AG10803 (cell line): ENCODE data around the gene ARAP3.
A peak's percentile ranks its signal among the peaks of the same experiment; 100 is the strongest.

ENCODE experiments used
- DNase-seq: peaks from one replicate; pipeline ENCODE4 v3.0.0; 2010; ENCODE audit warnings: low read depth
- H3K4me3 ChIP-seq: 2 replicates; pipeline ENCODE4 v1.5.1; 2011; ENCODE audit warnings: mild to moderate bottlenecking, low read length, control low read depth
- TF ChIP-seq, protein P1 (sequence below): conservative IDR thresholded peaks from 2 replicates; pipeline ENCODE4 v1.5.1; 2011; ENCODE audit warnings: mild to moderate bottlenecking, low read length, control low read depth, inconsistent platforms

The ARAP3 gene

DNA sequence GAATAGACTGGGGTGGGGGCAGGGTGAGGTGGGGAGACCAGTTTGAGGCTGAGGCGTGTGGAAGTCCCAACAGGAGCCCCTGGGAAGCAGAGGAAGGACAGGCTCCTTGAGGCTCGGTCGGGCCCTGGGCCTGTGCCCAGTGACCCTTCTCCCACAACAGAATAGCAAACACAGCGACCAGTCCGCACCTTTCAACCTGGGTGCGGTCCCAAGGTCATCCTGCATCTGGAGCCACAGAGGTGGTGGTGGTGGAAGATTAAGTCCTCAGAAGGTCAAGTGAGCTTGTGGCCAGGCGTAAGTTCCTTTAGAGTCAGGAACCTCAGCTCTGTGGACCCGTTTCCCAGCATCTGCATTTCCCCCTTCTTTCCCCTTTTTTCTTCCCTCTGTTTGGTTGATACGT is 26.0 kb upstream of the ARAP3 start:
- TF ChIP-seq, protein P1, sequence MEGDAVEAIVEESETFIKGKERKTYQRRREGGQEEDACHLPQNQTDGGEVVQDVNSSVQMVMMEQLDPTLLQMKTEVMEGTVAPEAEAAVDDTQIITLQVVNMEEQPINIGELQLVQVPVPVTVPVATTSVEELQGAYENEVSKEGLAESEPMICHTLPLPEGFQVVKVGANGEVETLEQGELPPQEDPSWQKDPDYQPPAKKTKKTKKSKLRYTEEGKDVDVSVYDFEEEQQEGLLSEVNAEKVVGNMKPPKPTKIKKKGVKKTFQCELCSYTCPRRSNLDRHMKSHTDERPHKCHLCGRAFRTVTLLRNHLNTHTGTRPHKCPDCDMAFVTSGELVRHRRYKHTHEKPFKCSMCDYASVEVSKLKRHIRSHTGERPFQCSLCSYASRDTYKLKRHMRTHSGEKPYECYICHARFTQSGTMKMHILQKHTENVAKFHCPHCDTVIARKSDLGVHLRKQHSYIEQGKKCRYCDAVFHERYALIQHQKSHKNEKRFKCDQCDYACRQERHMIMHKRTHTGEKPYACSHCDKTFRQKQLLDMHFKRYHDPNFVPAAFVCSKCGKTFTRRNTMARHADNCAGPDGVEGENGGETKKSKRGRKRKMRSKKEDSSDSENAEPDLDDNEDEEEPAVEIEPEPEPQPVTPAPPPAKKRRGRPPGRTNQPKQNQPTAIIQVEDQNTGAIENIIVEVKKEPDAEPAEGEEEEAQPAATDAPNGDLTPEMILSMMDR, result no peak
- no peak for DNase-seq
- H3K4me3 ChIP-seq, result no peak overlapping the region

DNA sequence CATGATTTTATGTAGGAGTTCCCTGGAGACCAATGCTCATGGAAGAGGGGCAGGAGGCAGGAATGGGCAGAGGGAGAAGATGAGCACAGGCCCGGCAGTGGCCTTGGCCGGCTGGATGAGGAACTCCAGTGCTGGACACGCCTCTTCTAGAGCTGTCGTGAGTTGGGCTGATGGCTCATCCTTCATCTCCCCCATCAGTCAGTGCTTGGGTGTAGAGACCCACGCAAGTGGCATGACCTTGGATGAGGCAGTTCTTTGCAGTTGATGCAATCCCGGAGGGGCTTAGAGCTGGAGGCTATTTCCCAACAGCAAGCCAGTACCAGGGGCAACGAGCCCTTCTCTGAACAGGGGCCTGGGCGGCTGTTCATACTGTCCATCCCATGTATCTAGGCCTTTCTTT is 25.5 kb upstream of the ARAP3 start:
- TF ChIP-seq, protein P1, result no peak
- no peak for DNase-seq
- H3K4me3 ChIP-seq, result no peak overlapping the region

DNA sequence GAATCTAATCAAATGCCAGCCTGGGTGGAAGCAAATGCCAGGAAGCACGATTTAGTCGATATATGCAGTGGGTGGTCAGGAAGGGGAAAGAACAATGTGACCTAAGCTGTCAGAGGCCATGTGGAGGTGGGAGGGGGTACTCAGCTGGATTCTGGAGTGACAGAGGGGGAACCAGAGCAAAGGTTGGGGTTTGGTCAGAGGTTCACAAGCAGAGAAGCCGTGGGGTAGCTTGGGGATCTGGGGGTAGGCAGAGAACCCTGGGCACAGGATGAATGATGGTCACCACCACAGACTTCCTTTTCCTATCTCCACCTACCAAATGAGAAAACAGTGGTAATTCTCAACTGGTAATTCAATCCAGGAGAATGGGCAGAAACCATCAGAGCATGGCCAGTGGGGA is 24.1 kb upstream of the ARAP3 start:
- no peak for DNase-seq
- TF ChIP-seq, protein P1, result no peak
- H3K4me3 ChIP-seq, result no peak overlapping the region

DNA sequence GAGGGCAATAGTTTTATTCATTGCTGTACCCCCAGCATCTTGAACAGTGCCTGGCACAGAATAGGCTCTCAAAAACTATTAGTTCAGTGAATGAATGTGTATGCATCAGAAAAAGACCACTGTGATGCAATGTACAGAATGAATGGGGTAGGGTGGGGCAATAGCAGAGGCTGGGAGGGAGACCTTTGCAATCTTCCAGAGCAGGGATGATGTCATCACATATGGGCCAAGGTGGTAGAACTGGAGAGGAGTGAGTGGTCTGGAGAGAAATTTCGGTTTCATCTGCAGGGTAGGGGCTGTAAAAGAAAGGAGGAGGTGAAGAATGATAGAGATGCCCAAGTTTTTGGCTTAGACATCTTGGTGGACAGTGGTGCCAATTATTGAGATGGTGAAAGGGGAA is 23.4 kb upstream of the ARAP3 start:
- TF ChIP-seq, protein P1, result no peak
- no peak overlapping the region for H3K4me3 ChIP-seq
- DNase-seq, result no peak

DNA sequence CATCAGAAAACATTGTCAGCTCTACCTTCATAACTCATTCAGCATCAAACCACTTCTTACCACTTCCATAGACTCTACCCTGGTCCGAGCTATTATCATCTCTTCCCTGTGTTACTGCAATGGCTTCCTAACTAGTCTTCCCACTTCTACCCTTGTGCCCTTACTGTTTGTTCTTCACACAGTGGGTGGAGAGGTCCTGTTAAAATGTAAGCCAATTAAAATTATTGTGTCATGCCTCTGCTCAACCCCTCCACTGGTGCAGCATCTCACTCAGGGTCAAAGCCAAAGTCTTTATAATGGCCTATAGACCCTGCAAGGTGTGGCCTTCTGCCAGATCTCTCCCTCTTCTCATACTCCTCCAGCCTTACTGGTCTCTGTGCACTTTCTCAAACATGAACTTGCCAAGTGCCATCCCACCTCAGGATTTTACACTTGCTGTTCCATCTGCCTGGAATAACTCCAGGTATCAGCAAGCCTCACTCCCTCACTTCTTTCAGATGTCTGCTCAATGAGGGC is 22.8 kb upstream of the ARAP3 start:
- TF ChIP-seq, protein P1, result no peak
- no peak for DNase-seq
- no peak overlapping the region for H3K4me3 ChIP-seq

DNA sequence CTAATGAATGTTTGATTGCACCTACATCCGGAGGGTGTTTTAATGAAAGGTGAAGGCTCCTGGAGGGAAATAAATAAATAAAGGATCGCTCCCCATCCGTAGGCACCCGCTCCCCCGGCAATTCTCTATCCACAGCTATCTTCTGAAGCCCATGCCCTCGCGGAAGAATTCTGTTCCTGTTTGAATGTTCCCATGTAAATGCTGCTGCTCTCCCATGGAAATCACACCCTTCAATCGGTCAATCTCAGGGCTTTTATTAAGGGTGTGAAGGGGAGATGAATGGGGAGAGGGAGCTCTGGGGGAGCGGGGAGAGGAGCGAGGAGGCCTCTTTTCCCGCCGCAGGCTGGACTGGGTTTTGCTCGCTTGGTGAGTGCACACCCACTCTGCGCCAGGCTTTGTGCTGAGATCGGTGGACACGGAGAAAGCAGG is 21.1 kb upstream of the ARAP3 start:
- TF ChIP-seq, protein P1, result no peak
- DNase-seq, result no peak
- peak overlapping the region; percentile 62 for H3K4me3 ChIP-seq

DNA sequence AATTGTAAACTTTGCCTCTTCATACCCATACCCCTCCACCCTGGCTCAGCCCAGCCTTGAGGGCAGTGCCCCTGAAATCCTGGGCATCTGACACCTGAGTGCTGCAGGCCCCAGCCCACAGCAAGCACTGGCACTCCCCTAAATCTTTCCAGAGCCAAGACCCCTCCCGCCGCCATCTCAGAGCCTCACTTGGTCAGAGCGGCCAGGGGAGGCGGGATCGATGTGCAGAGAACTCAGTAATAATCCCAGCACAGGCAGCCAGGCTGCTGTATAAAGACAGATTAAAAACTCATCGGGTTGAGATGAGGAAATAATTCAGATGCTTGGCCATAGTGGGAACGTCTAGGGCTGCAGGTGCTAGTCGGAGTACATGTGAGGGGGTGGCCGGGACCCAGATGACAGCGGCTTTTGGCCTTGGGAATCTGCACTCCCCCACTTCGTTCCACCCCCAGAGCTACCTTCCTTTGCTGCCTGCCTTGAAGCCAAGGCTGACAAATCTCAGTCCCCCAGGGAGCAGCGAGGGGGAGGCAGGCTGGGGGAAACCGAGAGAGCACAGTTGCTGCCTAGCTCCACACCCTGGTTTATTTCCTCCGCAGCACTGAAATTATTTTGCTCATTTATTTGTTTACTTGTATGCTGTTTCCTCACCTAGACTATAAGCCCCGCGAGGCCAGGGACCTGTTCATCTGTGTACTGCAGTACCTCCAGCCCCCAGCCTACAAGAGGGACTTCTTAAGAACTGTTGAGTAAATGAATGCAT is 19.5 kb upstream of the ARAP3 start:
- no peak for DNase-seq
- TF ChIP-seq, protein P1, result no peak
- H3K4me3 ChIP-seq, result no peak overlapping the region
